Endometrium (tissue), 2 donors: ENCODE measurements around the gene NTM.

Experiments
- FAIRE-seq: peaks from 2 replicates; lab custom pipeline; 2012; peaks lifted over from hg19 to GRCh38; lab: Jason Lieb, UNC
- donor health status: control.
- donor health status: control.

Gene NTM

GRCh38 chr11:131549770-131550169, 179.4 kb downstream of the NTM start:
- no peak for FAIRE-seq

GRCh38 chr11:131560287-131560686, 189.9 kb downstream of the NTM start:
- FAIRE-seq = no peak

DNA sequence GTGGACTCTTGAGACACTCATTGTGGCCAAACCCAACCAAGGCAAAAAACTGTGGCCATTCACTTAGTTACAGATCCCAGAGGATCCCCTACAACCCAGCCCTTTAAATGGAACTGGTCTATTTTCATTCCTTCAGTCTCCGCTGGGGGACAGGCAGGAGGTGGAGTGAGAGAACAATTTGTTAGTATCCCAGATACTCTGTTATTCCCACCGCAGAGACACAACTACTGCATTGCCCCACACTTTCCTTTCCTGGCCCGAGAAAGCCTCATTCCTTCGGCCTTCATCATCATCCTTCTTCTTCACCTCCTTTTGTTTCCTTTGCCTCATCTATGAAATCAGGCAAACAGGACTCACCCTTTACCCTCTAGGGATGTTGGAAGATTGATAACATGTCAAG, 191.1 kb downstream of the NTM start:
- FAIRE-seq = no peak

GRCh38 chr11:131561972-131562371, 191.6 kb downstream of the NTM start:
- no peak for FAIRE-seq

GRCh38 chr11:131568318-131568717, 197.9 kb downstream of the NTM start:
- FAIRE-seq = no peak

GRCh38 chr11:131571571-131571970, 201.2 kb downstream of the NTM start:
- no peak for FAIRE-seq

- FAIRE-seq = no peak
Measured at GRCh38 chr11:131572423-131572822, 202.0 kb downstream of the NTM start.

DNA sequence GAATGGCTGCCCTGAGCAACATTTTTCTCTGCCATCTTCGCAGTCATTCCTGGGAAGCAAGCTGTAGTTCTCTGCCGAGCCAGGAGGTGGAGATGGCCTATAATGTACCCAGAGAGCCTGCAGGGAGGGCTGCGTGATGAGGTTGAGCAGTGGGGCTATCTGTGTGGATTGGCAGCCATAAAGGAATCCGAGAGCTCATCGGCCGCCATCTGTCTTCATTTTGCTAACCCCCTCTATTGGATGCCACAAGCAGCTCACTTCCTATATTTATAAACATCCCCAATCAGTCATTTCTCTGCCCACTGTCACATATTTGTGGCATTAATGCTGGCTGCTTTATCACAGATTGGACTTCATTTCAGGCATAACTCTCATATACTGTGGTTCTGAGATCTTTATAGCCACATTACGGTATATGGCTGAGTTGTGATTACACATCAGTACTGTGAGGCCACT, 209.5 kb downstream of the NTM start:
- no peak for FAIRE-seq

- FAIRE-seq = no peak
Measured at GRCh38 chr11:131580476-131580875, 210.1 kb downstream of the NTM start.

DNA sequence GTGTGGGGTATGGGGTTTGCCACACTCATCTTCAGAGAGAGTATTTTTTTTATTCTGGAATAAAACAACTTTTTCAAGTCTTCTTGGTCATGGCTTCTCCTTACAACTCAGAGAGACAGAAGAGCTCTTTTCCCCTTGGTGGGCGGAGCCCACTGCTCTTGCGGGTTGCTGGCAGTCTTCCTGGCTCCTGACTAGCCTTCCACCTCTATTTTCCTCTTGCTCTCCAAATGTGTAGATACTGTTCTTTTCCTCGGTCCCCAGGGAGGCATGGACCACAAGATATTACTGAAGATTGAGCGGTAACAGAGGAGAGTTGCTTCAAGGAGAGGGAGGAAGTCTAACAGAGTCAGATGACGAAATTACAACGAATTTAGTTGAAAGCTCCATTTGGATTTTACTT, 210.6 kb downstream of the NTM start:
- no peak for FAIRE-seq

DNA sequence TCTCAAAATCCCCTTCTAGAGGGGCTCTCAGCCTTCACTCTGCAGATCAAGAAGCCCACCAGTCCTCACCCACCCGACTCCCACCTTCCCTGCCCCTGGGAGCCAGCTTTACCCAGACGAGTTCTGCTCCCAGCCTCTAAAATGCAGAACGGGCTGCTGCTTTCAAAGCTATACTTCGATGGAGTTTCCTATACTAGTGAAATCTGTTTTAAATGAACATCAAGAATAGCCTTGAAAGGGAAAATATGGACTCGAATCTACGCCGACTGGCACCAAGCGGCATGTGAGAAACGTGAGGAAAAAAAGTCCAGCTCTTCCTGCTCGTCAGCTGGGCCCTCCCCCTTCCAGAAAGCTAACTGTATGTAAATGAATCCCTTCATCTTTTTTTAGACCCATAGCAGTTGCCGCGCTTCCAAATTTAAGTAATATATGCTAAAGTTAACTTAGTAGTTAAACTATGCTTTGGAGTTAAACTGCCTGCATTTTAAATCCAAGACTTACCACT, 211.7 kb downstream of the NTM start:
- FAIRE-seq = no peak

GRCh38 chr11:131583421-131583820, 213.0 kb downstream of the NTM start:
- no peak for FAIRE-seq

- no peak for FAIRE-seq
Measured at GRCh38 chr11:131583938-131584337, 213.5 kb downstream of the NTM start.

- FAIRE-seq = no peak
Measured at GRCh38 chr11:131584785-131585592, 214.6 kb downstream of the NTM start.

GRCh38 chr11:131588057-131588456, 217.6 kb downstream of the NTM start:
- no peak for FAIRE-seq

DNA sequence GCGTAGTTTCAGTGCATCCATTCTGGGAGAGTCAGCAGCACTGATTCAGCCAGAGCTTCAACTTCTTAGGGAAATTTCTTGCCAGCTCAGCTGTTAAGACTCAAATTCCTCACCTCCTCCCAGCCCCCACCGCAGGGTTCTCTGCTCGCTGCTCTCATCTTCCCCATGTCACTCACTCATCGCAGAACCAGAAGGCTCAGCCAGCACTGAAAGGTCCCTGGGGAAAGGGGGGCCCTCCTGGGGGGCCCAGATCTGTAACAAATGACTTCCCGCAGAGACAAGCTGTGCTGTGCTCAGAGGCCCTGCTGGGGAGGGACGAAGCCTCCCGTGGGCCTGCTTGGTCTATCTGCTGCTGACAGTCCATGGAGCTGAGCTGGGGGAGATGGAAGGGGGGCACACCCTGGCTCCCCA, 220.6 kb downstream of the NTM start:
- no peak for FAIRE-seq

GRCh38 chr11:131592152-131592551, 221.7 kb downstream of the NTM start:
- no peak for FAIRE-seq

DNA sequence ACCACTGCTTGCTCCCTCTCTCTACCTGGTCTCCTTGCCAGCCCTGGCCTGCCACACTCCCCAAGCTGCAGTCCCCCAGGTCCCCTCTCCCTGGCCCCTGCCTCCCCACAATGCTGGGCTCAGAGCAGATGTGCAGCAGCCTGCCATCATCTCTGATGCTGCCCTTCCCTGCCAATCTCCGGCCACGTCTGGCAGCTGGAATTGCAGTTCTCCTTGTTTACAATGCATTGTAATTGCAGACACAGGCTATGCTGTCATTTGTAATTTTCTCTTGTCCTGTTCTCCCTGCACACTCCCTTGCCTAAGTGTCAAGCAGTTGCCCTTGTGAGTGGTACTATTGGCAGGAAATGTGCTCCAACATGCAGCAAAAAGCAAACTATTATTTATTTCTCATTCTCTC, 222.3 kb downstream of the NTM start:
- no peak for FAIRE-seq

- no peak for FAIRE-seq
Measured at GRCh38 chr11:131593301-131593700, 222.9 kb downstream of the NTM start.

DNA sequence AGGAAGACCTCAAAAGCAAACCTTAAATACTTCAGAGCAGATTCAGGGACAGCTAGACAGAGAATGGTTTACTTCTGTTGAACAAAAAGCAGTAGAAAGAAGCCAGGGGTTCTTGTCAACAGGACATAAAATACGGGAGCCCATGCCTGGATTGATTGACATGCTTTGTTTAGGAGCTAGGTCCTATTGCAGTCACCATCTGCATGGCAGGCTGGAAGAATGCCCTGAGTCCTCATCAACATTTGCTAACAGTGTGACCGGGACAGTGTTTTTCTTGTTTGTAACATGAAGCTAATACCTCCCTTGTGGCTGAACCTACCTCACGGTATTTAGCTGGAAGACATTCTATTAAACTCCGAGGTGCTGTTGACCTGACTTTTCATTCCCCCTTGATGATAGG, 225.4 kb downstream of the NTM start:
- no peak for FAIRE-seq

DNA sequence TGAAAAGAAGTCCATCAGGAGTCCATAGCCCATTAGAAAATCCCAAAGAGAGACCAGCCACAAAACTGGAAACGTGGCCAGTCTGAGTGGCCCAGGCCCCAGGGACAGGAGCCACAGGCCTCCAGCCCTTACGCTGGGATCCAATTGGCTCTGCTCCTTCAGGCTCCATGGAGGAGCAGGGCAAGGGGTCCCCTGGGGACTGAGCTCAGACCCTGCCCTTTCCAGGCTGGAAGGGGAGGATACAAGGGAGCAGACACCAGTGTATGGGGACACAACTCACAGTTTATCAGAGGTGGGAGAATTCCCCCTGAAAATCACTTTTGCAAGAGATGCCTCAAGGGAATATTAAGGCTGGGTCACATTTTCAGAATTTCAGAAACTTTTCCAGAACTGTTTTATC, 227.5 kb downstream of the NTM start:
- FAIRE-seq = no peak

DNA sequence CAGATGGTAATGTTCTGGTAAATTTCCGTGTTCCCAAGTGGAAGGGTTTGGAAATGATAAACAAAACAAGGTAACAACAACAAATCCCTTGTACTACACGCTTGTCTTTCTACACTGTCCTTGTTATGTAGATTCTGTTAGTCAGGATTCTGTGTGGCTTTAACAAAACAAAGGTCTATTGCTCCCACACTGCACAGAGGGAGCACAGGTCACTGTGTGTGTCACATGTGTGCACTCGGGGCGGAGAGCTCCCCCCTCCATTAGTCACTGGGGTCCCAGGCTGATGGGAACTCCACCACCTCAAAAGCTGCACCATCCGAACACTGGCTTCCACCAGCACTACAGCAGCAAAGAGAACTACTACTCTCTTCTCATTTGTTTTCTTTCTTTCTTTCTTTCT, 227.9 kb downstream of the NTM start:
- FAIRE-seq = no peak

- no peak for FAIRE-seq
Measured at GRCh38 chr11:131599285-131599684, 228.9 kb downstream of the NTM start.

DNA sequence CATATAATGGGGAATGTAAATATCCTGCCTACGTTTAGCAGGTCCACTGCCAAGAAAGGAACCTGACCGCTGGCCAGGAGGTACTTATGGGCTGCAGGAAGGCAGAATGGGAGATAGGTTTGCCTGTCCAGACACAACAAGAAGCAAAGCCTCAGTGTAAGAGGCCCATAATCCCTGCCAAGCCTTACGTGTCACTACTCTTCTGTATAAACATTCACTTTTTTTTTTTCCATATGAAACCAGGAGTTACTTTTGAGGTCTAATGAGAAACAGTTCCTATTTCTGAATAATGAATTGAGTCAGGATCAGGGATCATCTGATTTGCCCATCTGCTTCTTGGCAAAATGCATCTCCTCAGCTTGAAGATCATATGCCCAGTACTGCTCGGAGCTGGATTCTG, 230.2 kb downstream of the NTM start:
- FAIRE-seq = no peak
